Measurements from ENCODE around the gene CLPTM1L.

DNA sequence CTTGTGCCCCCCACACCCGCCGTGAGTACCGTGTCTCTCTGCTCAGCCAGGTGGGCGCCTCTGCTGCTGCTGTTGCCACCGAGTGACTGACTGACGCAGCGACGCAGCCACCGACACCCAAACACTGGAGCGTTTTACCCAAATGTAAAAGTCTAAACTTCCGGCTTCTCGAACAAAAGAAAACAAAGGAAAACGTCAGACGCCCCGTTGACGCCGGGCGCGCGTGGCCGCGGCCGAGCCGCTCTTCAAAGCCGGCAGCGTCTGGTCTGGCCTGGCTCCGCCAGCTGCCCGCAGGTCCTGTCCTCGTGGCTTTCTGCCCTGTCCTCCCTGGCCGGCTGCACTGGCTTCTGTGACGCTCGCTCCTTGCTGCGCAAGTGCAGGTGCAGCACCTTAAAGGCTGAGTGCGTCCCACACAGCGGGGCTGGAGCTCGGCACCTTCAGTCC lies 41.4 kb upstream of the CLPTM1L start:
- TF ChIP-seq POLR2A (IDR thresholded peaks at IDR 0.05) (no peak), CTCF (IDR thresholded peaks at IDR 0.05) (no peak)

Data from breast epithelium (tissue), 3 donors.